OCI-LY7 (cell line): ENCODE measurements around the gene PLEKHJ1. TPM values are rescaled to one million over a fixed set of nuclear protein-coding genes. Genes with fewer than 3 reads are reported as not detected.

ENCODE experiments used
- BruUV-seq: library from RNA; stranded (reverse); fragments of 400-500 nt; replicated peaks from 2 replicates; lab custom pipeline; 2021; lab: Mats Ljungman, UMichigan
- CTCF ChIA-PET: fragments of 300-600 bp; sonication (Branson Sonifier 250); formaldehyde crosslinking; loops from one replicate; lab custom pipeline; 2022; ENCODE audit warnings: antibody characterized with exemption; ENCODE audit not compliant: unreplicated experiment; lab: Charles Lee
- POLR2A ChIA-PET: fragments of 300-600 bp; sonication (Branson Sonifier 250); formaldehyde crosslinking; loops from one replicate; lab custom pipeline; 2022; ENCODE audit warnings: antibody characterized with exemption; lab: Charles Lee
- DNase-seq: peaks from one replicate; pipeline ENCODE4 v3.0.0-alpha.2; 2015; ENCODE audit warnings: low spot score
- H2AFZ ChIP-seq: fragments of 200-600 bp; sonication (generic), shearing (Covaris generic); 2 replicates; pipeline ENCODE4 v1.6.1; 2014; ENCODE audit warnings: mild to moderate bottlenecking, antibody characterized with exemption, low read length, moderate library complexity
- H3K27ac ChIP-seq: fragments of 200-600 bp; sonication (generic); 2 replicates; pipeline ENCODE4 v1.5.1; 2014; ENCODE audit warnings: mixed run types, low read depth, mild to moderate bottlenecking, moderate library complexity, low read length, inconsistent platforms; ENCODE audit not compliant: poor library complexity, severe bottlenecking
- H3K36me3 ChIP-seq: fragments of 200-600 bp; sonication (generic); 2 replicates; pipeline ENCODE4 v1.6.1; 2014; ENCODE audit warnings: mild to moderate bottlenecking, antibody characterized with exemption, low read length, moderate library complexity, mixed read lengths; ENCODE audit not compliant: insufficient read depth
- H3K4me1 ChIP-seq: fragments of 200-600 bp; sonication (generic); 2 replicates; pipeline ENCODE4 v1.5.1; 2014; ENCODE audit warnings: mild to moderate bottlenecking, low read length; ENCODE audit not compliant: insufficient read depth, poor library complexity, severe bottlenecking
- H3K4me2 ChIP-seq: fragments of 200-600 bp; sonication (generic); 2 replicates; pipeline ENCODE4 v1.6.1; 2014; ENCODE audit warnings: mild to moderate bottlenecking, low read length
- H3K4me3 ChIP-seq: fragments of 200-600 bp; sonication (generic); 2 replicates; pipeline ENCODE4 v1.5.1; 2014; ENCODE audit warnings: mild to moderate bottlenecking, low read depth, low read length; ENCODE audit not compliant: poor library complexity, severe bottlenecking
- H3K79me2 ChIP-seq: fragments of 200-600 bp; sonication (generic); 2 replicates; pipeline ENCODE4 v1.6.1; 2016; ENCODE audit warnings: low read depth, mild to moderate bottlenecking, low read length, moderate library complexity, mixed read lengths; ENCODE audit not compliant: insufficient read depth
- H3K9me2 ChIP-seq: fragments of 200-600 bp; sonication (generic); 2 replicates; pipeline ENCODE4 v1.6.1; 2016; ENCODE audit warnings: mild to moderate bottlenecking, low read length, mixed read lengths; ENCODE audit not compliant: insufficient read depth
- H3K9me3 ChIP-seq: fragments of 200-600 bp; sonication (generic); 2 replicates; pipeline ENCODE4 v1.6.1; 2014; ENCODE audit warnings: mild to moderate bottlenecking, mixed run types, low read length, mixed read lengths
- H4K20me1 ChIP-seq: fragments of 200-600 bp; sonication (generic); 2 replicates; pipeline ENCODE4 v1.6.1; 2014; ENCODE audit warnings: mild to moderate bottlenecking, antibody characterized with exemption, low read length, moderate library complexity, mixed read lengths; ENCODE audit not compliant: insufficient read depth
- CTCF ChIP-seq: fragments of 200-600 bp; sonication (generic); conservative IDR thresholded peaks from 2 replicates; pipeline ENCODE4 v1.5.1; 2014; ENCODE audit warnings: mild to moderate bottlenecking, antibody characterized with exemption, low read length, moderate library complexity, mixed read lengths
- EZH2phosphoT487 ChIP-seq: fragments of 200-600 bp; sonication (generic); IDR thresholded peaks from 2 replicates; pipeline ENCODE4 v1.6.1; 2018; ENCODE audit warnings: low read depth, borderline replicate concordance, mild to moderate bottlenecking, mixed run types, antibody characterized with exemption, low read length, moderate library complexity, mixed read lengths
- intact Hi-C: fragments of 100-400 bp; cut with micrococcal nuclease; formaldehyde crosslinking; loops from one replicate; pipeline ENCODE4 v1.10.0; 2022; ENCODE audit not compliant: unreplicated experiment
- total RNA-seq, 2 experiments: library from RNA; depleted of rRNA in 1 of 2; stranded (reverse); fragments of >200 nt in 1 of 2; shearing (Covaris generic) in 1 of 2; gene quantifications; 2 replicates each; pipeline ENCODE4 v1.2.3, GENCODE V29; 2014 to 2022

PLEKHJ1 gene
- total RNA-seq, 2 experiments from 2014 or later: 129 to 205 TPM

GRCh38 chr19:2244486-2244885 lies 8.4 kb upstream of the PLEKHJ1 start:
- POLR2A ChIA-PET: interaction anchor here (0.6 kb wide), 1 partner anchor 66 kb away, joined by 3 read pairs; no protein-coding TSS in a partner anchor
- H3K27ac ChIP-seq: no peak overlapping the region
- CTCF ChIA-PET: no interaction called here
- DNase-seq: no peak
- intact Hi-C loops: no loop called here
- H3K4me1 ChIP-seq: peaks cover 23% of the 10 kb centered on the region
- H3K79me2 ChIP-seq: peaks cover 41% of the 10 kb centered on the region
- H4K20me1 ChIP-seq: peaks cover 27% of the 10 kb centered on the region
- TF ChIP-seq EZH2phosphoT487: no peak
- no peak overlapping the region for H3K4me3 ChIP-seq
- H3K9me3 ChIP-seq: no peaks in the 10 kb centered on the region
- H2AFZ ChIP-seq: no peak overlapping the region
- H3K9me2 ChIP-seq: no peaks in the 10 kb centered on the region
- H3K4me2 ChIP-seq: no peak overlapping the region
- BruUV-seq: no TSS peak
- peaks cover 94% of the 10 kb centered on the region for H3K36me3 ChIP-seq

- Histone ChIP-seq H2AFZ (no peak overlapping the region), H3K4me1 (peaks cover 24% of the 10 kb centered on the region), H4K20me1 (peaks cover 29% of the 10 kb centered on the region), H3K4me2 (no peak overlapping the region), H3K9me2 (no peaks in the 10 kb centered on the region), H3K36me3 (peaks cover 98% of the 10 kb centered on the region), H3K79me2 (peaks cover 46% of the 10 kb centered on the region), H3K4me3 (no peak overlapping the region), H3K9me3 (no peaks in the 10 kb centered on the region), H3K27ac (no peak overlapping the region)
- no peak for DNase-seq
- CTCF ChIA-PET: no interaction called here
- BruUV-seq: no TSS peak
- intact Hi-C loops: no loop called here
- POLR2A ChIA-PET: no interaction called here
- no peak for TF ChIP-seq EZH2phosphoT487
- no peak for TF ChIP-seq CTCF
These were observed 7.9 kb upstream of the PLEKHJ1 start for GRCh38 chr19:2244125-2244411.

- Histone ChIP-seq H3K27ac (no peak overlapping the region), H3K4me2 (no peak overlapping the region), H3K4me3 (no peak overlapping the region), H2AFZ (no peak overlapping the region), H3K79me2 (peaks cover 51% of the 10 kb centered on the region), H4K20me1 (peaks cover 34% of the 10 kb centered on the region), H3K36me3 (peaks cover 99% of the 10 kb centered on the region), H3K9me2 (no peaks in the 10 kb centered on the region), H3K4me1 (peaks cover 30% of the 10 kb centered on the region), H3K9me3 (no peaks in the 10 kb centered on the region)
- no TSS peak for BruUV-seq
- ChIA-PET CTCF (no interaction called here), POLR2A (no interaction called here)
- DNase-seq: no peak
- intact Hi-C loops: no loop called here
- TF ChIP-seq CTCF (no peak), EZH2phosphoT487 (no peak)
These were observed 7.4 kb upstream of the PLEKHJ1 start for GRCh38 chr19:2243274-2244124.
